Central memory CD8-positive, alpha-beta T cell (primary cell): ENCODE data around the gene MXRA7.

Experiments
- ATAC-seq: fragments of 150-1000 bp; cut with Tn5 transposase; replicated peaks from 2 replicates; pipeline ENCODE4 v1.10.0; 2022; ENCODE audit warnings: mild to moderate bottlenecking, moderate FRiP score, moderate number of reproducible peaks; ENCODE audit not compliant: poor library complexity, severe bottlenecking; ENCODE audit errors: extremely low read depth
- DNase-seq, 2 donors: peaks; one replicate each; pipeline ENCODE4 v3.0.0; 2021; ENCODE audit warnings: low spot score in 2 of 2
- H3K27ac Mint-ChIP-seq: one replicate; pipeline ENCODE4 v1.8.0; 2022; ENCODE audit warnings: low read depth, mild to moderate bottlenecking, moderate library complexity, mixed read lengths
- H3K27me3 Mint-ChIP-seq: one replicate; pipeline ENCODE4 v1.8.0; 2022; ENCODE audit warnings: mixed read lengths
- H3K36me3 Mint-ChIP-seq: one replicate; pipeline ENCODE4 v1.8.0; 2022; ENCODE audit warnings: mild to moderate bottlenecking, moderate library complexity, mixed read lengths; ENCODE audit not compliant: insufficient read depth
- H3K4me1 Mint-ChIP-seq: one replicate; pipeline ENCODE4 v1.8.0; 2022; ENCODE audit warnings: mixed read lengths
- H3K4me3 Mint-ChIP-seq: one replicate; pipeline ENCODE4 v1.8.0; 2022; ENCODE audit warnings: mild to moderate bottlenecking, moderate library complexity, mixed read lengths
- H3K9me3 Mint-ChIP-seq: one replicate; pipeline ENCODE4 v1.8.0; 2022; ENCODE audit warnings: mixed read lengths

The MXRA7 gene

DNA sequence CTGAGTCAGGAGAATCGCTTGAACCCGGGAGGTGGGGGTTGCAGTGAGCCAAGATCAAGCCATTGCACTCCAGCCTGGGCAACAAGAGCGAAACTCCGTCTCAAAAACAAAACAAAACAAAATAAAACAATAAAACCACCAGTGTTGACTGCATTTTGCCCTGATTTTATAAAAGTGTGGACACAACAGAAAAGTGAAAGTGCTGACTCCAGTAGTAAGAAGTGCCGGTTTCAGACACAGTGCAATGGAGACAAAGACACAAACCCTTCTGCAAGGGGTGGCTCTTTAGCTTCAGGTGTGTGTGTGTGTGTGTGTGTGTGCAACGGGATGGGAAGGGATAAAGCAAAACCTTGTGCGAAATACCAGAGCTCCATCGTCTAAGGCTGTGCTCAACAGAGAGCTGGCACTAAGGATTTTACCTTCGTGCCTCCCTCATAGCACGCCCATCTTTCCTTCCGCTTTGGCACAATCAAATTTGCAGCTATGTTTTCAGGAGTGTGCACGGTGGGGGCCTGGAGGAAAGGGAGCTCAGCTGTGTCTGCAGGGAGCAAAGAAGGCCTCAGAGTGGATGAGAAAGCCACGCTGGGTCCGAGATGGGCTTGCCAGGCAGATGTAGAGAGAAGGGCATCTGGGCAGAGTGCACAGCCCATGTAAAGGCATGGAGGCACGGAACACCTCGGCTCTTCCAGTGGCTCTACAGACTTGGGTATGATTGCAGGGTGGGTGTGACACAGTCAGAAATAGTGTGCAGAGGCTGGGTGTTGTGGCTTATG, 15.5 kb downstream of the MXRA7 start:
- Mint-ChIP-seq H3K27ac (peak overlapping the region; percentile 42), H3K4me1 (peaks cover 20% of the 10 kb centered on the region), H3K4me3 (no peak overlapping the region), H3K27me3 (no peaks in the 10 kb centered on the region), H3K36me3 (no peaks in the 10 kb centered on the region), H3K9me3 (no peaks in the 10 kb centered on the region)
- ATAC-seq (no peak), DNase-seq (no peak)

DNA sequence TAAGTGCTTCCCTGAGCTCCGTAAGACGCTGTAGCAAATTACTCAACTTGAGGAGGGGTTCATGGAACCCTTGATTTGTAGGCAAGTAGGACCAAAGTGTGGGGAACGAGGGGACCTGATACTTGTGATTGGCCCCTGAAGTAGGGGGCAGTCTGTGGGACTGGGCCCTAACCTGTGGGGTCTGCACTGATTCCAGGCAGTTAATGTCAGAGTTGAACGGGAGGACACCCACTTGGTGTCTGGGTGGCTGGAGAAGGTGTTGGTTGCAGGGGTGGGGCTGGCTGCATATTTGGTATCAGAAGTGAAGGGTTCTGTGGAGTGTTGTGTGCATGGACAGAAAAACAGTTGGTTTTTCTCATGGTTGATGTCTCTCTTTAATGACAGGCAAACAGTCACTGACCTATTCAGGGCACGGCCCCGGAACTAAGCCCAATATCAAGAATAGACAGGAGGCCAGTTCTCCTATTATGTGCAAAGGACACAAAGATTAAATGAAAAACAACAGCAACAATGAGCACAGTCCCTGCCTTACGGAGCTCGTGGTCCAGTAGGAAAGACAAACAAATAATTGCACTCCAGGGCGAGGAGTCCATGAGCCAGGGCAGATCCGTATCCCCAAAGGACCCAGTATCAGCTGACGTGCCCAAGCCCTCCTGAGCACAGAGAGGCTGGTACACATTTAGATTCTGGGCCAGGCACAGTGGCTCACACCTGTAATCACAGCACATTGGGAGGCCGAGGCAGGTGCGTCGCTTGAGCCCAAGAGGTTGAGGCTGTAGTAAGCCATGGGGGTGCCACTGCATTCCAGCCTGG, 19.2 kb downstream of the MXRA7 start:
- no peaks in the 10 kb centered on the region for H3K27me3 Mint-ChIP-seq

DNA sequence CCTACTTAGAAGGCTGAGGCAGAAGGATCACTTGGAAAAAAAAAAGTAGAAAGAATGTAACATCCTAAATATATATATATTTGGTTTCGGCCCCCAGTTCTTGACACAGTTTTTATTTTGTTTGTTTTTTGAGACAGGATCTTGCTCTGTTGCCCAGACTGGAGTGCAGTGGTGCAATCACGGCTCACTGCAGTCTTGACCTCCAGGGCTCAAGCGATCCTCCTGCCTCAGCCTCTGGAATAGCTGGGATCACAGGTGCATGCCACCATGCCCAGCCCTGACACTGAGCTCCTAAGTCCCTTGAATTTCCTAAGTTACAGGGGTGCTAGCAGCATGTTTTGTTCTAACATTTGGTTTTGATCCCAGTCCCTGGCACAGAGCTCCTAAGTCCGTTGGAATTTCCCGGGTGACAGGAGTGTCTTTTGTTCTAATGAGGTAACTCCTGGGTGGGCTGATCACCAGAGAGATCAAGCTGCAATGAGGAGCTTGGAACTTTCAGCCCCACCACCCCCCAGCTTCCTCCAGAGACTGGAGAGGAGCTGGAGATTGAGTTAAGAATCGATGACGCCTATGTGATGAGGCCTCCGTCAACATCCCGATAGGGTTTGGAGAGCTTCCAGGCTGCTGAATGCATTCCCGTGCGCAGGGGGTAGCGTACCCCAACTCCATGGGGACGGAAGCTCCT, 20.0 kb downstream of the MXRA7 start:
- H3K27ac Mint-ChIP-seq: no peak overlapping the region
- no peak for DNase-seq
- no peaks in the 10 kb centered on the region for H3K36me3 Mint-ChIP-seq
- ATAC-seq: no peak
- no peaks in the 10 kb centered on the region for H3K27me3 Mint-ChIP-seq
- H3K4me3 Mint-ChIP-seq: no peak overlapping the region
- no peaks in the 10 kb centered on the region for H3K9me3 Mint-ChIP-seq
- peaks cover 15% of the 10 kb centered on the region for H3K4me1 Mint-ChIP-seq

More for the DNA sequence above, 19.2 kb downstream of the MXRA7 start:
- Mint-ChIP-seq H3K27ac (no peak overlapping the region), H3K4me3 (no peak overlapping the region), H3K4me1 (peaks cover 18% of the 10 kb centered on the region), H3K36me3 (no peaks in the 10 kb centered on the region), H3K9me3 (no peaks in the 10 kb centered on the region)
- DNase-seq (no peak), ATAC-seq (no peak)

DNA sequence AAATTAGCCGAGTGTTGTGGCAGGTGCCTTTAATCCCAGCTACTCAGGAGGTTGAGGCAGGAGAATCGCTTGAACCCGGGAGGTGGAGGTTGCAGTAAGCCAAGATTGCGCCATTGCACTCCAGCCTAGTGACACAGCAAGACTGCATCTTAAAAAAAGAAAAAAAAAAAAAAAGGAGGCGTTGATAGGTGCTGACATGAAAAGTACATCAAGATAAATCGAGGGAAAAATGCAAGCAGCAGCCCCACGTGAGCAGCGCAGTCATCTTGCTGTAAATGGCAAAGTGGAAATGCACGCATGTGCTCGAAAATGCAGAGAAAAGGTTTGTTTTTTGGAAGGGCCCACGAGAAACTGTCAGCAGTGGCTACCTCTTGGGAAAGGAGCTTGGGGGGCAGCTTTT, 20.9 kb downstream of the MXRA7 start:
- DNase-seq: no peak
- peaks cover 6% of the 10 kb centered on the region for H3K4me1 Mint-ChIP-seq
- no peak overlapping the region for H3K27ac Mint-ChIP-seq
- H3K9me3 Mint-ChIP-seq: no peaks in the 10 kb centered on the region
- H3K36me3 Mint-ChIP-seq: no peaks in the 10 kb centered on the region
- no peak for ATAC-seq
- H3K27me3 Mint-ChIP-seq: no peaks in the 10 kb centered on the region
- H3K4me3 Mint-ChIP-seq: no peak overlapping the region

DNA sequence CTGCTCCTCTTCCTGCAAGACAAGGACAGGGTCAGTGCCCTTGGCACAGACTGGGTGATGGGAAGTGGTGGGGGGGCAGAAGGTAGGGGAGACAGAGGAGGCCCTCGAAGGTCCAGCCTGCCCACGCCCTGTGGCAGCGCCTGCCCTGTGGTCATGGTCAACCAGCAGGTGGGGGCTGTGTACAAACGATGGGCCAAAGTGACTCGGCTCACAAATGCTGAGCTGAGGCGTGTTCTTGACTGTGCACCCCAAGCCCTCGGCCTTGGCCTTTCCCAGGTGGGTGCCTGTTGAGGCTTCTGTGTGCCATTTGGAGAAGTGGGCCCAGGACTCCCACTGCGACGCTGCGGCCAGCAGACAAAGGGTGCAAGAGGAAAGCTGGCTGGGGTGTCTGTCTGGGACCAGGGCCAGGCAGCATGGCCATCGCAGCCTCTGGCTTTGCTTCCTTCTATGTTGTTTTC, 22.6 kb downstream of the MXRA7 start:
- H3K4me3 Mint-ChIP-seq: no peak overlapping the region

DNA sequence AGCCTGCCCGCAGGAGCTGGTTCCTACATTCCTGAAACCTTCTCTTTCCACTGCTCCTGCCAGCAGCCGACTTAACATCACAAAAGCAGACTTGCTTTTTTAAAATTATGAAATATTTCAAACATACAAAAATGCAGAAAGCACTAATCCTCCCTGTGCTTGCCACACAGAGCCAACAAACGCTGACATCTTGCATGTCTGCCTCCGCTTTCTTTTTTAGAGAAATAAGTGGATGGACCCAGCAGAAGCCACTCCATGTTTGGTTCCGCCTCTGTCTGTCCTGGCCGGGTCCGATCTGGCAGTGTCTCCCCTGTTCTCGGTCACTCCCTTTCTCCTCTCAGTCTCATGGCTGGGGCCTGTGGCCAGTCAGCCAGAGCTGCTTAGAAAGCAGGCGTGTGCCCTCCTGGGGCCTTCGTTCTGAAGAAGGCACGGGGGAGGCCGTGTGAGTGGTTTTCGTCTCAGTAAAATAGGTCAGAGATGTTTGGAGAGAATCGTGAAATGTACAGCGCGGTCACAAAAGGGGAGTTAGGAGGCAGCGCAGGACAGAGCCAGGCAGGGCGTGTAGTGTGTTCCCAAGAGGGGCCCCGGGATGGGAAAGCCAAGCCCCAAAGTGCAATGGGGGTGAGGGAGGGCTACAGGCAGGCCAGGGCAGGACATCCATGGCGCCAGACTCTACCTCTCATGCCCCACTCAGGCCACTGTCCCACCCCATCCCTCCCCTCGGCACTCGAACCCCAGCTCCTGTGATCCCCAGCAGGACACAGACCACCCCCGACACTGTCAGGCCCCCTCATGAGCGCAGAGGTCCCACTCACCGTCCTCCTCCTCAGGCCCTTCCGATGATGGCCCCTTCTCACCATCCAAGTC, 23.2 kb downstream of the MXRA7 start:
- no peaks in the 10 kb centered on the region for H3K9me3 Mint-ChIP-seq
- H3K36me3 Mint-ChIP-seq: no peaks in the 10 kb centered on the region
- ATAC-seq (no peak), DNase-seq (no peak)
- H3K4me1 Mint-ChIP-seq: peaks cover 7% of the 10 kb centered on the region
- H3K27ac Mint-ChIP-seq: no peak overlapping the region
- no peaks in the 10 kb centered on the region for H3K27me3 Mint-ChIP-seq
- no peak overlapping the region for H3K4me3 Mint-ChIP-seq

More for the DNA sequence above, 22.6 kb downstream of the MXRA7 start:
- H3K27me3 Mint-ChIP-seq: no peaks in the 10 kb centered on the region
- ATAC-seq (no peak), DNase-seq (no peak)
- no peaks in the 10 kb centered on the region for H3K36me3 Mint-ChIP-seq
- H3K27ac Mint-ChIP-seq: no peak overlapping the region
- H3K9me3 Mint-ChIP-seq: no peaks in the 10 kb centered on the region
- peaks cover 6% of the 10 kb centered on the region for H3K4me1 Mint-ChIP-seq

DNA sequence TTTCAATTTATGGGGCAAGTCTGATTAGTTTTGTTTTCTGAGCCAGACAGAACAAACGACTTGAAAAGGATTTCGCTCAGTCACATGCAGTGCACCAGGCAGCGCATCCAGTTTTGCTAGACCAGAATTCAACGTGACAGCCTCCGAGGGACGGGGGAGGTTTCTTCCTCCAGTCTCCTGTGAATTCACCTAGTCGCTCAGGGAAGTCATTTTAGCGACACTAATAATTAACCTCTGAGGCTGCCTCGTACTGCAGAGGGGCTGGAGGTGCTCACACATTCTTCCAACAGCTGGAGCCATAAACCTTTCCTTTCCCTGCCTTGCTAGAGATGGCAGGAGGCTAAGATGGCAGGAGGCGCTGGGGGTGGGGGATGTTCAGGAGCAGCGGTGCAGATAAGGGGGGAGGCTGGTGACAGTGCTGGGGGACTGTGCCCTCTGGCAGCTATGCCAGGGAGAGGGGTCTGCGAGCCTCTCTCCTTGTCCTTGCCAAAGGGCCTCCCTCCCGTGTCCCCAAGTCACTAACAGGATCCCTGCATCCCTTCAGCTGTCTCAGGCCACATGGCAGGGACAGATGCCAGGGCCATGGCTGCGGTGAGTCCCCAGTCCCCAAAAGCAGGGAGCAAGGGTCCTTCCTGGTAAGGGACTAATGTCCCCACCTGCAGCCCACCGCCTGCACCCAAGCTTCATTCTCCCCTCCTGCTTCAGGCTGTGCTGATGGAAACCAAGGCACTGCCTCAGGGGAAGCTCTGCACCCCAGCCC, 24.0 kb downstream of the MXRA7 start:
- DNase-seq: no peak
- Mint-ChIP-seq H3K4me1 (peaks cover 15% of the 10 kb centered on the region), H3K36me3 (peaks cover 1% of the 10 kb centered on the region), H3K4me3 (no peak overlapping the region), H3K9me3 (no peaks in the 10 kb centered on the region), H3K27me3 (no peaks in the 10 kb centered on the region), H3K27ac (no peak overlapping the region)
- ATAC-seq: no peak

DNA sequence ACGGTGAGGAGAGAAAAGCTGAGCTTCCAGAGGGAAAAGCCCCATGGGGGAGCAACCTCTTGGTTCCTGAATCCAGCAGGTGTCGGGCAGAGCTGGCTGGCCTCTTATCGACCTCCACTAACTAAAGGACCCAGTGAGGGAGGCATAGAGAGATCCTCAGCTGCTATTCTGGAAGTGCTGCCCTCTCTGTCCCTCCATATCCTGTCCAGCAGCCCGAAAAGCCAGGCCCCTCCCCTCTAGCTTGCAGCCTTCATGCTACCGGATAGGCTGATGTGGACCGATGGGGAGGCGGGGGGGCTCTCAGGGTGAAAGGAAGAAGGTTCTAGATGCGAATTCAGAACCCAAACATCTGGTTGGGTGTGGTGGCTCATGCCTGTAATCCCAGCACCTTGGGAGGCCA, 24.9 kb downstream of the MXRA7 start:
- DNase-seq (no peak), ATAC-seq (no peak)
- Mint-ChIP-seq H3K4me3 (no peak overlapping the region), H3K27ac (no peak overlapping the region), H3K36me3 (peaks cover 3% of the 10 kb centered on the region), H3K4me1 (peaks cover 24% of the 10 kb centered on the region), H3K27me3 (no peaks in the 10 kb centered on the region), H3K9me3 (no peaks in the 10 kb centered on the region)

DNA sequence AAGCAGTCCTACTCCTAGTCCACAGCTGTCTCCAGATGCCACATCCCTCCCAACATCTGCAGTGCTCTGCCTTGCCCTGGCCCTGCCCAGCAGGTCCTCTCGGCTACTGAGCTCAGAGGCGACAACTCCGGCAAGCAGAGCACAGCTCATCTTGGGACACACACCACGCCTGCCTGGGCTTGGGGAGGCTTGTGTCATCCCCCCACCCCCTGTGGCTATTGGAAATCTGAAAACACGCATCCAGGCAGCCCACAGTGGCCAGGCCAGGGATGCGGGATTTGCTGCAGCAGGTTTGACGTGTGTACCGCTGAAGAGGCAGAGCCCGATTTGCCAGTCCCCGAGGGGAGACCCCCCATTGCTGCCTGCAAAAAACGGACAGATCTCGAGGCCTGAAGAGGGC, 25.4 kb downstream of the MXRA7 start:
- Mint-ChIP-seq H3K9me3 (no peaks in the 10 kb centered on the region), H3K27ac (peak overlapping the region; percentile 61), H3K4me3 (no peak overlapping the region), H3K36me3 (peaks cover 3% of the 10 kb centered on the region), H3K4me1 (peaks cover 26% of the 10 kb centered on the region), H3K27me3 (no peaks in the 10 kb centered on the region)
- ATAC-seq: no peak
- DNase-seq: no peak

DNA sequence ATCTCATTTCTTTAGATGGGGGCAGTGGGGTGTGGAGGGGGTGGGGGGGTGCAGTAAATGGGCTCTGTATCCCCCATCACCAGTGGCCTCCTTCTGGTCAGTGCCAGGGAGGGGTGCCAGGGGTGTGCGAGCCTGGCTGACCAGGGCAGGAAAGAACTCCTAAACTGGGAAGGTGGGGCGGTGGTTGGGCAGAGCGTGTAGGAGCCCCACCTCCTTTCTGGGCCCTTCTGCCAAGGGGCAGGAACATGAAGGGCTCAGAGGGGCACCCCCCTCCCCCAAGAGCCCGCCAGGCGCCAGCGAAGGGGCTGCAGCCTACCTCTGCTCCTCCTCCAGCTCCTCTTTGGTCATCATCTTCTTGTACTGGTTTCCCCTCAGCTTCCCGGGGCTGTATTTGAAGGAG, 26.0 kb downstream of the MXRA7 start:
- ATAC-seq (no peak), DNase-seq (no peak)
- H3K27me3 Mint-ChIP-seq: no peaks in the 10 kb centered on the region
- H3K4me3 Mint-ChIP-seq: no peak overlapping the region
- H3K36me3 Mint-ChIP-seq: peaks cover 3% of the 10 kb centered on the region
- H3K27ac Mint-ChIP-seq: peak overlapping the region; percentile 61
- H3K4me1 Mint-ChIP-seq: peaks cover 26% of the 10 kb centered on the region
- H3K9me3 Mint-ChIP-seq: no peaks in the 10 kb centered on the region

DNA sequence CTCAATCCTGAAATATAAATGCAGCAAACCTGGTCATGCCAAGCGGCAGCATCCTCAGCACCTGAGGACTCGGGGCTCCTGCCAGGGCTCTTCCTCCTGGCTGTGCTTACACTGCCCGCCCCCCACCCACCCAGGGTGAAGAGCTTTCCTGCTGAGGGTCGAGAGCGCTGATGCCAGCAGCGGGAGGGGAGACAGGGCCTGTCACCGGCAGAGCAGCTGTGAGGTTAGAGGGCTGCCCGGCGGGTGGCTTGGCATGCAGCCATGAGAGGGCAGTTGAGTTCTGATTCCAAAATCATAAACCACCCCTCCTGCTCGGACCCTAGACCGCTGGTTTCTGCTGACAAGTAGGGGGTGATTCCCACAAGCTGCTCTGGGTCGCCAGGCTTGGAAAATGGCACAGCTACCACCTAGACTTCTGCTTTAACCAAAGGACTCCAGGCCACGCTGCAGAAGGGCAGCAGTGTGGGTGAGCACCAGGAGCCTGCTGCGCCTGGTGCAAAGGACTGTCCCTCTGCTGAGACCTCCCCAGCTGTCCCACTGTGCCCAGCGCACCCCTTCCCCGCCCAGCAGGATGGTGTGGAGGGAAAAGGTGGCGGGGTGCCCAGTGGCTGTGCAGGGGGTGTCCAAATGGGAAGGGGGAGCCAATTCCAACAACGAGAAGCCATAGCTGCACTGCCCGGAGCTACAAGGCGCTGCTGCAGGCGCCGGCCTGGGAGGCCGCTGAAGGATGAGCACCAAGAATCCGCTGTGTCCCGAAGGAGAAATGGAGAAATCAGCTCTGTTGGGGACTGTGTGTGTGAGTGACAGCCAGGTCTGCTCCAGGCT, 26.6 kb downstream of the MXRA7 start:
- no peak overlapping the region for H3K27ac Mint-ChIP-seq
- no peak for ATAC-seq
- no peaks in the 10 kb centered on the region for H3K27me3 Mint-ChIP-seq

More for the DNA sequence above, 26.6 kb downstream of the MXRA7 start:
- no peaks in the 10 kb centered on the region for H3K9me3 Mint-ChIP-seq
- H3K4me1 Mint-ChIP-seq: peaks cover 26% of the 10 kb centered on the region
- H3K4me3 Mint-ChIP-seq: no peak overlapping the region
- H3K36me3 Mint-ChIP-seq: peaks cover 3% of the 10 kb centered on the region
- no peak for DNase-seq
